GM18870 (cell line): ENCODE measurements around the gene LCN9.

ENCODE experiments used
- ATAC-seq: cut with Tn5 transposase; IDR thresholded peaks from one replicate; pipeline ENCODE4 v1.9.1; 2021; ENCODE audit warnings: moderate library complexity; ENCODE audit not compliant: unreplicated experiment

The LCN9 gene

GRCh38 chr9:135716045-135716444, 52.9 kb downstream of the LCN9 start:
- ATAC-seq: no peak
